IMR-90 (cell line): ENCODE data around the gene RBMS2. TPM values are rescaled to one million over a fixed set of nuclear protein-coding genes. Genes with fewer than 3 reads are reported as not detected.

Experiments used
- ATAC-seq: fragments of 200-7000 bp; cut with Tn5 transposase; 2 replicates; pipeline ENCODE4 v1.9.1; 2020; ENCODE audit warnings: low read depth, mild to moderate bottlenecking, moderate library complexity
- BruUV-seq: library from RNA; stranded (reverse); fragments of 400-500 nt; replicated peaks from 2 replicates; lab custom pipeline; 2021; lab: Mats Ljungman, UMichigan
- CTCF ChIA-PET: fragments of 300-600 bp; formaldehyde crosslinking; extraction: SDS; loops from one replicate; lab custom pipeline; 2021; ENCODE audit warnings: antibody characterized with exemption; lab: Yijun Ruan, JAX
- POLR2A ChIA-PET: fragments of 300-600 bp; sonication (Branson Sonifier 250); formaldehyde crosslinking; loops from one replicate; lab custom pipeline; 2022; ENCODE audit warnings: antibody characterized with exemption; ENCODE audit not compliant: unreplicated experiment; lab: Charles Lee
- DNase-seq: peaks from one replicate; pipeline ENCODE4 v3.0.0; 2013
- H2AFZ ChIP-seq: replicated peaks from 2 replicates; pipeline ENCODE3; 2013; ENCODE audit warnings: low read length, mild to moderate bottlenecking; ENCODE audit not compliant: poor library complexity
- H2AK5ac ChIP-seq: 2 replicates; pipeline ENCODE4 v1.6.1; 2013; ENCODE audit warnings: low read depth, low read length, inconsistent platforms
- H2AK9ac ChIP-seq: replicated peaks from 2 replicates; pipeline ENCODE3; 2013; ENCODE audit warnings: mild to moderate bottlenecking, low read depth, low read length, moderate library complexity; ENCODE audit not compliant: poor library complexity
- H2BK120ac ChIP-seq: 2 replicates; pipeline ENCODE4 v1.6.1; 2013; ENCODE audit warnings: low read depth, low read length, inconsistent platforms
- H2BK15ac ChIP-seq: 3 replicates; pipeline ENCODE4 v1.6.1; 2013; ENCODE audit warnings: low read depth, low read length, inconsistent platforms
- H2BK20ac ChIP-seq: 2 replicates; pipeline ENCODE4 v1.6.1; 2013; ENCODE audit warnings: low read depth, mild to moderate bottlenecking, inconsistent platforms, low read length, moderate library complexity
- H2BK5ac ChIP-seq: 2 replicates; pipeline ENCODE4 v1.6.1; 2013; ENCODE audit warnings: mild to moderate bottlenecking, low read depth, low read length, inconsistent platforms; ENCODE audit not compliant: poor library complexity, severe bottlenecking
- H3K14ac ChIP-seq: replicated peaks from 2 replicates; pipeline ENCODE4 v1.6.1; 2013; ENCODE audit warnings: low read depth, low read length, inconsistent platforms
- H3K18ac ChIP-seq: 2 replicates; pipeline ENCODE4 v1.6.1; 2013; ENCODE audit warnings: low read depth, low read length, control low read depth
- H3K23ac ChIP-seq: 2 replicates; pipeline ENCODE4 v1.6.1; 2013; ENCODE audit warnings: low read depth, low read length, inconsistent platforms
- H3K27ac ChIP-seq: 2 replicates; pipeline ENCODE4 v1.5.1; 2013; ENCODE audit warnings: mild to moderate bottlenecking, control low read depth, low read length; ENCODE audit not compliant: insufficient read depth
- H3K27me3 ChIP-seq: 2 replicates; pipeline ENCODE4 v1.6.1; 2013; ENCODE audit warnings: low read length; ENCODE audit not compliant: control insufficient read depth, insufficient read depth
- H3K36me3 ChIP-seq: 2 replicates; pipeline ENCODE4 v1.6.1; 2013; ENCODE audit warnings: low read length, mixed read lengths; ENCODE audit not compliant: control insufficient read depth, insufficient read depth
- H3K4ac ChIP-seq: 2 replicates; pipeline ENCODE4 v1.6.1; 2013; ENCODE audit warnings: low read depth, low read length, inconsistent platforms
- H3K4me1 ChIP-seq: 2 replicates; pipeline ENCODE4 v1.6.1; 2013; ENCODE audit warnings: low read length, mixed read lengths; ENCODE audit not compliant: control insufficient read depth, insufficient read depth
- H3K4me2 ChIP-seq: 2 replicates; pipeline ENCODE4 v1.6.1; 2013; ENCODE audit warnings: low read depth, mild to moderate bottlenecking, control low read depth, low read length, moderate library complexity
- H3K4me3 ChIP-seq: 2 replicates; pipeline ENCODE4 v1.5.1; 2013; ENCODE audit warnings: low read depth, mild to moderate bottlenecking, control low read depth, low read length, moderate library complexity; ENCODE audit not compliant: insufficient read depth
- H3K56ac ChIP-seq: 2 replicates; pipeline ENCODE4 v1.6.1; 2013; ENCODE audit warnings: low read length, inconsistent platforms; ENCODE audit not compliant: insufficient read depth; ENCODE audit errors: extremely low read depth
- H3K79me1 ChIP-seq, 2 experiments: 2 replicates each; pipeline ENCODE4 v1.6.1; 2013; ENCODE audit warnings: low read length in 2 of 2, inconsistent platforms in 1 of 2, low read depth in 1 of 2
- H3K9ac ChIP-seq: 2 replicates; pipeline ENCODE4 v1.6.1; 2013; ENCODE audit warnings: low read depth, low read length, control low read depth
- H3K9me1 ChIP-seq: 2 replicates; pipeline ENCODE4 v1.6.1; 2013; ENCODE audit warnings: low read length, inconsistent platforms; ENCODE audit not compliant: insufficient read depth
- H3K9me3 ChIP-seq: 2 replicates; pipeline ENCODE4 v1.6.1; 2013; ENCODE audit warnings: low read length; ENCODE audit not compliant: control insufficient read depth, insufficient read depth
- H4K20me1 ChIP-seq: 2 replicates; pipeline ENCODE4 v1.6.1; 2013; ENCODE audit warnings: low read length, inconsistent platforms; ENCODE audit not compliant: insufficient read depth
- H4K5ac ChIP-seq: 2 replicates; pipeline ENCODE4 v1.6.1; 2013; ENCODE audit warnings: mild to moderate bottlenecking, low read depth, low read length, control low read depth
- H4K8ac ChIP-seq, 2 experiments: 2 replicates each; pipeline ENCODE4 v1.6.1; 2013; ENCODE audit warnings: low read depth in 2 of 2, low read length in 2 of 2, control low read depth in 1 of 2, inconsistent platforms in 1 of 2
- H4K91ac ChIP-seq: 2 replicates; pipeline ENCODE4 v1.6.1; 2013; ENCODE audit warnings: low read depth, low read length, inconsistent platforms; ENCODE audit not compliant: insufficient read depth
- CEBPB ChIP-seq: IDR thresholded peaks from 2 replicates; pipeline ENCODE4 v1.6.1; 2012; ENCODE audit warnings: low read depth, low read length, improper control_type of control experiment
- CTCF ChIP-seq: conservative IDR thresholded peaks from 2 replicates; pipeline ENCODE4 v1.5.1; 2012; ENCODE audit warnings: mild to moderate bottlenecking, low read depth, low read length, improper control_type of control experiment
- ELK1 ChIP-seq: fragments of 150-350 bp; IDR thresholded peaks from 2 replicates; pipeline ENCODE4 v1.6.1; 2016; ENCODE audit warnings: low read depth, mild to moderate bottlenecking, low read length, moderate library complexity, borderline replicate concordance
- MAFK ChIP-seq: IDR thresholded peaks from 2 replicates; pipeline ENCODE4 v1.6.1; 2012; ENCODE audit warnings: low read depth, low read length, improper control_type of control experiment
- MAZ ChIP-seq: IDR thresholded peaks from 2 replicates; pipeline ENCODE4 v1.6.1; 2012; ENCODE audit warnings: low read depth, mild to moderate bottlenecking, low read length, improper control_type of control experiment, moderate library complexity, borderline replicate concordance
- NFE2L2 ChIP-seq: fragments of 150-350 bp; IDR thresholded peaks from 2 replicates; pipeline ENCODE4 v1.6.1; 2016; ENCODE audit warnings: low read depth, mild to moderate bottlenecking, low read length
- POLR2A ChIP-seq: IDR thresholded peaks from 2 replicates; pipeline ENCODE4 v1.6.1; 2012; ENCODE audit warnings: mild to moderate bottlenecking, low read depth, low read length
- RAD21 ChIP-seq: IDR thresholded peaks from 2 replicates; pipeline ENCODE4 v1.6.1; 2012; ENCODE audit warnings: low read length, improper control_type of control experiment
- RFX5 ChIP-seq: IDR thresholded peaks from 2 replicates; pipeline ENCODE4 v1.8.0; 2012; ENCODE audit warnings: low read depth, mild to moderate bottlenecking, low read length, moderate library complexity
- SMC3 ChIP-seq: fragments of 150-350 bp; IDR thresholded peaks from 2 replicates; pipeline ENCODE4 v1.6.1; 2016; ENCODE audit warnings: low read depth, mild to moderate bottlenecking, antibody characterized with exemption, low read length, moderate library complexity
- WGBS, 2 experiments: methylation state at CpG; one replicate each; pipeline versions ENCODE4 v1.1.5 to v1.1.7; 2013; ENCODE audit warnings: missing lambda C conversion rate in 2 of 2; ENCODE audit not compliant: insufficient read length in 1 of 2; ENCODE audit errors: extremely low coverage in 2 of 2; 5-methylcytosine and 5-hydroxymethylcytosine counted together
- dilution Hi-C: fragments of 300-500 bp; cut with HindIII; formaldehyde crosslinking; loops from one replicate; pipeline ENCODE4 v1.14.3; 2018; ENCODE audit warnings: low sequenced_read_pairs; ENCODE audit not compliant: unreplicated experiment
- in situ Hi-C: fragments of 300-500 bp; cut with MboI; formaldehyde crosslinking; loops from 3 replicates; pipeline ENCODE4 v1.14.3; 2019; ENCODE audit warnings: low sequenced_read_pairs, inconsistent platforms, mixed read lengths
- intact Hi-C: fragments of 100-400 bp; cut with micrococcal nuclease; formaldehyde crosslinking; loops from 2 replicates; pipeline ENCODE4 v1.10.0; 2022
- polyA plus RNA-seq, 3 experiments: library from polyadenylated mRNA; depleted of rRNA; stranded (reverse); fragments of >200 nt; gene quantifications; 2 replicates each; pipeline ENCODE4 v1.2.3, GENCODE V29; 2012; ENCODE audit warnings: low replicate concordance in 1 of 3
- total RNA-seq: library from RNA; depleted of rRNA; stranded (reverse); fragments of >200 nt; gene quantifications from 2 replicates; pipeline ENCODE4 v1.2.3, GENCODE V29; 2012

The RBMS2 gene
- total and polyA plus RNA-seq, 2 of the 4 experiments (the other 2 are of a cell fraction): 38.0 to 43.6 TPM

GRCh38 chr12:56634242-56634836, 112.7 kb downstream of the RBMS2 start (continued):
- TF ChIP-seq MAFK: no peak

GRCh38 chr12:56634837-56635791, 113.5 kb downstream of the RBMS2 start:
- H3K9me1 ChIP-seq: peaks cover 19% of the 10 kb centered on the region
- CTCF ChIA-PET: interaction anchor here (0.6 to 2.5 kb wide), 4 partner anchors 14 to 121 kb away, joined by 3 to 27 read pairs (median 6); partner anchors contain the start of gene RBMS2
- peak overlapping the region; percentile 69 to 83 for H4K8ac ChIP-seq
- peak overlapping the region; percentile 96 for H2AFZ ChIP-seq
- peaks cover 51% of the 10 kb centered on the region for H4K20me1 ChIP-seq
- H3K56ac ChIP-seq: peak overlapping the region; percentile 81
- no peaks in the 10 kb centered on the region for H3K9me3 ChIP-seq
- H3K27ac ChIP-seq: peak overlapping the region; percentile 84
- 2% methylated on average over 11 of the region's 47 CpGs; no CpG with 5 or more reads in 1 of the 2 experiments for WGBS, 2 experiments
- H3K4me2 ChIP-seq: peak overlapping the region; percentile 94
- H2AK5ac ChIP-seq: peak overlapping the region; percentile 98
- H3K4me3 ChIP-seq: peak overlapping the region; percentile 69
- peak overlapping the region; percentile 67 for H2BK120ac ChIP-seq
- POLR2A ChIA-PET: interaction anchor here (1.0 to 1.1 kb wide), 2 partner anchors 53 to 90 kb away, joined by 3 to 4 read pairs; partner anchors contain the start of gene PTGES3
- peak overlapping the region; percentile 74 for H4K5ac ChIP-seq
- ATAC-seq (peak; percentile 30), DNase-seq (peak; percentile 84)
- peaks cover 14% of the 10 kb centered on the region for H3K4me1 ChIP-seq
- H4K91ac ChIP-seq: peak overlapping the region; percentile 93
- peak overlapping the region; percentile 53 for H3K18ac ChIP-seq
- H3K9ac ChIP-seq: peak overlapping the region; percentile 90
- H3K14ac ChIP-seq: peak overlapping the region; percentile 91
- peak overlapping the region; percentile 100 for H2AK9ac ChIP-seq
- dilution Hi-C loops: no loop called here
- in situ Hi-C loops: loop anchor here (10.0 kb wide), 1 partner anchor 370 kb away; the partner anchor contains the start of gene ZBTB39
- peak overlapping the region; percentile 87 for H2BK5ac ChIP-seq
- H2BK20ac ChIP-seq: peak overlapping the region; percentile 44
- peak overlapping the region; percentile 98 for H3K23ac ChIP-seq
- H2BK15ac ChIP-seq: peak overlapping the region; percentile 72; the same call in 2 of the 3 replicates
- BruUV-seq: no TSS peak
- H3K79me1 ChIP-seq: peaks cover 19 to 59% of the 10 kb centered on the region in 2 experiments
- H3K4ac ChIP-seq: peak overlapping the region; percentile 95
- H3K27me3 ChIP-seq: no peaks in the 10 kb centered on the region
- intact Hi-C loops: loop anchor here (5.0 kb wide), 1 partner anchor 38 kb away; no protein-coding TSS in a partner anchor
- H3K36me3 ChIP-seq: peaks cover 20% of the 10 kb centered on the region
- TF ChIP-seq RFX5 (no peak), CTCF (peak; percentile 60), MAFK (no peak), NFE2L2 (no peak), POLR2A (no peak), SMC3 (peak; percentile 29; the same call in 1 of the 2 replicates), RAD21 (peak; percentile 49), MAZ (peak; percentile 52), CEBPB (no peak), ELK1 (no peak)
